Measurements from ENCODE around the gene ELK1. TPM values are rescaled to one million over a fixed set of nuclear protein-coding genes. Genes with fewer than 3 reads are reported as not detected.
A peak's percentile ranks its signal among the peaks of the same experiment; 100 is the strongest.
"Not testable (repeated sequence)": the region's sequence is repeated elsewhere in the genome, so short reads cannot be mapped to it uniquely, and the experiment has no call there.

Gene ELK1
- 4.6 TPM for total RNA-seq (ENCODE audit: insufficient read depth, low replicate concordance)

- peak; percentile 99 for DNase-seq (ENCODE audit: low spot score)
Measured at GRCh38 chrX:47650164-47651042, at the start of gene ELK1. ELK1 (minus strand) TSS chrX:47650563; CDS start chrX:47641441, 9,122 bp downstream.

- DNase-seq (ENCODE audit: low spot score), result peak; percentile 1
Measured at GRCh38 chrX:47697181-47697580, 46.8 kb upstream of the ELK1 start.

- no peak for DNase-seq (ENCODE audit: low spot score)
Measured at GRCh38 chrX:47690175-47690574, 39.8 kb upstream of the ELK1 start.

GRCh38 chrX:47687263-47687662 lies 36.9 kb upstream of the ELK1 start:
- DNase-seq (ENCODE audit: low spot score), result no peak

- no peak for DNase-seq (ENCODE audit: low spot score)
Measured at GRCh38 chrX:47683829-47684205, 33.5 kb upstream of the ELK1 start.

GRCh38 chrX:47683184-47683828 lies 32.9 kb upstream of the ELK1 start:
- no peak for DNase-seq (ENCODE audit: low spot score)

- DNase-seq (ENCODE audit: low spot score), result not testable (repeated sequence)
Measured at GRCh38 chrX:47675959-47676859, 25.8 kb upstream of the ELK1 start.

GRCh38 chrX:47674776-47675175 lies 24.4 kb upstream of the ELK1 start:
- DNase-seq (ENCODE audit: low spot score), result no peak

- not testable (repeated sequence) for DNase-seq (ENCODE audit: low spot score)
Measured at GRCh38 chrX:47665797-47666196, 15.4 kb upstream of the ELK1 start.

GRCh38 chrX:47664737-47665136 lies 14.4 kb upstream of the ELK1 start:
- peak; percentile 86 for DNase-seq (ENCODE audit: low spot score)

GRCh38 chrX:47662144-47662657 lies 11.8 kb upstream of the ELK1 start:
- peak; percentile 71 for DNase-seq (ENCODE audit: low spot score)

- DNase-seq (ENCODE audit: low spot score), result no peak
Measured at GRCh38 chrX:47661539-47661938, 11.2 kb upstream of the ELK1 start.

GRCh38 chrX:47659421-47659726 lies 9.0 kb upstream of the ELK1 start:
- DNase-seq (ENCODE audit: low spot score), result no peak

GRCh38 chrX:47658684-47659420 lies 8.5 kb upstream of the ELK1 start, which contains the start of gene UXT:
UXT (minus strand) TSS chrX:47659180; CDS start chrX:47658927, 253 bp downstream.
- DNase-seq (ENCODE audit: low spot score), result peak; percentile 95

- no peak for DNase-seq (ENCODE audit: low spot score)
Measured at GRCh38 chrX:47658301-47658683, 7.9 kb upstream of the ELK1 start.

GRCh38 chrX:47651043-47651905 lies 911 bp upstream of the ELK1 start:
- DNase-seq (ENCODE audit: low spot score), result no peak

GRCh38 chrX:47649781-47650163 lies 591 bp downstream of the ELK1 start:
- DNase-seq (ENCODE audit: low spot score), result no peak

GRCh38 chrX:47649271-47649670 lies 1.1 kb downstream of the ELK1 start:
- DNase-seq (ENCODE audit: low spot score), result no peak

GRCh38 chrX:47648376-47648775 lies 2.0 kb downstream of the ELK1 start:
- DNase-seq (ENCODE audit: low spot score), result no peak

- DNase-seq (ENCODE audit: low spot score), result no peak
Measured at GRCh38 chrX:47646636-47647035, 3.7 kb downstream of the ELK1 start.

All from umbilical cord (tissue), 2 donors.